Hepatocyte (in vitro differentiated cells): ENCODE data around the gene GCLC. TPM values are rescaled to one million over a fixed set of nuclear protein-coding genes. Genes with fewer than 3 reads are reported as not detected.

ENCODE experiments used
- DNase-seq: peaks from one replicate; pipeline ENCODE4 v3.0.0-alpha.2; 2016; ENCODE audit warnings: low spot score
- H2AFZ ChIP-seq: fragments of 200-600 bp; sonication (generic); 2 replicates; pipeline ENCODE4 v1.6.0; 2016; ENCODE audit warnings: antibody characterized with exemption, mild to moderate bottlenecking
- H3K27ac ChIP-seq: fragments of 200-600 bp; sonication (generic); 2 replicates; pipeline ENCODE4 v1.5.1; 2016; ENCODE audit warnings: mild to moderate bottlenecking
- H3K27me3 ChIP-seq: fragments of 200-600 bp; sonication (generic); 2 replicates; pipeline ENCODE4 v1.6.1; 2016
- H3K36me3 ChIP-seq: fragments of 200-600 bp; sonication (generic); replicated peaks from 2 replicates; pipeline ENCODE4 v1.5.1; 2016; ENCODE audit warnings: low read depth; ENCODE audit not compliant: insufficient read depth
- H3K4me1 ChIP-seq: fragments of 200-600 bp; sonication (generic); 2 replicates; pipeline ENCODE4 v1.5.1; 2016; ENCODE audit warnings: mild to moderate bottlenecking, moderate library complexity; ENCODE audit not compliant: insufficient read depth
- H3K4me2 ChIP-seq: fragments of 200-600 bp; sonication (generic); 2 replicates; pipeline ENCODE4 v1.6.0; 2016
- H3K4me3 ChIP-seq: fragments of 200-600 bp; sonication (generic); 2 replicates; pipeline ENCODE4 v1.5.1; 2016; ENCODE audit warnings: mild to moderate bottlenecking
- H3K79me2 ChIP-seq: fragments of 200-600 bp; sonication (generic); 2 replicates; pipeline ENCODE4 v1.6.0; 2017; ENCODE audit warnings: mild to moderate bottlenecking
- H3K9me2 ChIP-seq: fragments of 200-600 bp; sonication (generic); replicated peaks from 2 replicates; pipeline ENCODE4 v1.6.0; 2017; ENCODE audit warnings: mild to moderate bottlenecking; ENCODE audit not compliant: insufficient read depth
- H3K9me3 ChIP-seq: fragments of 200-600 bp; sonication (generic); 2 replicates; pipeline ENCODE4 v1.5.1; 2016; ENCODE audit warnings: low read depth, mild to moderate bottlenecking
- H4K20me1 ChIP-seq: fragments of 200-600 bp; sonication (generic); 2 replicates; pipeline ENCODE4 v1.6.0; 2016; ENCODE audit warnings: mild to moderate bottlenecking; ENCODE audit not compliant: insufficient read depth, poor library complexity, severe bottlenecking
- CTCF ChIP-seq: fragments of 200-600 bp; sonication (generic); IDR thresholded peaks from 2 replicates; pipeline ENCODE4 v1.5.1; 2016; ENCODE audit warnings: antibody characterized with exemption, mild to moderate bottlenecking; ENCODE audit not compliant: poor library complexity
- EZH2 ChIP-seq: fragments of 200-600 bp; sonication (generic); IDR thresholded peaks from 2 replicates; pipeline ENCODE4 v1.6.1; 2016; ENCODE audit warnings: antibody characterized with exemption, mild to moderate bottlenecking, borderline replicate concordance
- EZH2phosphoT487 ChIP-seq: fragments of 200-600 bp; sonication (generic); IDR thresholded peaks from one replicate; pipeline ENCODE4 v1.6.1; 2018; ENCODE audit warnings: antibody characterized with exemption, mild to moderate bottlenecking, low read depth, moderate library complexity; ENCODE audit not compliant: unreplicated experiment, severe bottlenecking
- WGBS: methylation state at CpG from one replicate; pipeline ENCODE4 v1.1.6; 2016; ENCODE audit warnings: low lambda C conversion rate; ENCODE audit errors: missing lambda C conversion rate; 5-methylcytosine and 5-hydroxymethylcytosine counted together
- polyA plus RNA-seq: library from polyadenylated mRNA; unstranded; fragments of >200 nt; fragmentation: Nextera tagmentation; extraction: Ambion mirVana; gene quantifications from 2 replicates; pipeline ENCODE4 v1.2.1, GENCODE V29; 2016
- total RNA-seq: library from RNA; depleted of rRNA; stranded (reverse); fragments of >200 nt; gene quantifications from 2 replicates; pipeline ENCODE4 v1.2.3, GENCODE V29; 2014

Gene GCLC
- total and polyA plus RNA-seq, 2 experiments from 2014 or later: 21.9 to 52.6 TPM

- Histone ChIP-seq H2AFZ (no peak overlapping the region), H3K9me3 (no peaks in the 10 kb centered on the region)
- DNase-seq: no peak
These were observed 80.4 kb downstream of the GCLC start for GRCh38 chr6:53464483-53464882.

GRCh38 chr6:53461696-53462095 is 83.2 kb downstream of the GCLC start:
- Histone ChIP-seq H3K4me2 (no peak overlapping the region), H3K79me2 (no peaks in the 10 kb centered on the region), H4K20me1 (no peaks in the 10 kb centered on the region), H3K27me3 (no peaks in the 10 kb centered on the region), H3K27ac (no peak overlapping the region), H3K9me2 (no peaks in the 10 kb centered on the region), H3K36me3 (no peaks in the 10 kb centered on the region), H3K4me3 (no peak overlapping the region), H2AFZ (peak overlapping the region; percentile 48), H3K4me1 (no peaks in the 10 kb centered on the region), H3K9me3 (no peaks in the 10 kb centered on the region)
- DNase-seq: no peak
- TF ChIP-seq EZH2phosphoT487 (no peak), EZH2 (no peak), CTCF (no peak)
- 54% methylated on average over 5 of the region's 5 CpGs for WGBS

More at GRCh38 chr6:53464483-53464882, 80.4 kb downstream of the GCLC start:
- H4K20me1 ChIP-seq: no peaks in the 10 kb centered on the region
- H3K79me2 ChIP-seq: no peaks in the 10 kb centered on the region
- no peak for TF ChIP-seq CTCF
- TF ChIP-seq EZH2phosphoT487: no peak
- no peak for TF ChIP-seq EZH2
- H3K4me1 ChIP-seq: no peaks in the 10 kb centered on the region
- no peaks in the 10 kb centered on the region for H3K36me3 ChIP-seq
- WGBS: 80% methylated on average over 5 of the region's 5 CpGs
- H3K27me3 ChIP-seq: no peaks in the 10 kb centered on the region
- H3K9me2 ChIP-seq: no peaks in the 10 kb centered on the region
- no peak overlapping the region for H3K4me3 ChIP-seq
- H3K4me2 ChIP-seq: peak overlapping the region; percentile 43
- peak overlapping the region; percentile 74 for H3K27ac ChIP-seq

GRCh38 chr6:53461041-53461656 is 83.8 kb downstream of the GCLC start:
- Histone ChIP-seq H3K36me3 (no peaks in the 10 kb centered on the region), H2AFZ (no peak overlapping the region), H3K27ac (no peak overlapping the region), H3K4me1 (no peaks in the 10 kb centered on the region), H3K4me3 (no peak overlapping the region), H3K79me2 (no peaks in the 10 kb centered on the region), H3K9me3 (no peaks in the 10 kb centered on the region), H3K4me2 (no peak overlapping the region), H3K9me2 (no peaks in the 10 kb centered on the region), H3K27me3 (no peaks in the 10 kb centered on the region), H4K20me1 (no peaks in the 10 kb centered on the region)
- DNase-seq: no peak
- TF ChIP-seq CTCF: no peak
- TF ChIP-seq EZH2: no peak
- no peak for TF ChIP-seq EZH2phosphoT487
- 90% methylated on average over 1 of the region's 1 CpG for WGBS
